GM23248 (cell line): ENCODE data around the gene GALNT5.

Source experiments
- EZH2 ChIP-seq: fragments of 200-600 bp; sonication (generic); IDR thresholded peaks from 2 replicates; pipeline ENCODE4 v1.6.1; 2018; ENCODE audit warnings: antibody characterized with exemption, mild to moderate bottlenecking; ENCODE audit not compliant: insufficient read depth, poor library complexity, severe bottlenecking
- EZH2phosphoT487 ChIP-seq: fragments of 200-600 bp; sonication (generic); IDR thresholded peaks from 2 replicates; pipeline ENCODE4 v1.6.1; 2018; ENCODE audit warnings: antibody characterized with exemption, moderate library complexity, mild to moderate bottlenecking, low read depth; ENCODE audit not compliant: insufficient read depth

- TF ChIP-seq EZH2 (no peak), EZH2phosphoT487 (no peak)
Observed at GRCh38 chr2:157292853-157293252, 35.3 kb downstream of the GALNT5 start.
